Peyer's patch (tissue), 4 donors: ENCODE data around the gene KLF5. TPM values are rescaled to one million over a fixed set of nuclear protein-coding genes. Genes with fewer than 3 reads are reported as not detected.

ENCODE experiments used
- DNase-seq, 3 donors: peaks; one replicate each; pipeline ENCODE4 v3.0.0-alpha.2; 2017 to 2019
- H3K27ac ChIP-seq, 4 donors: fragments of 200-600 bp; sonication (generic); one replicate each; pipeline ENCODE4 v1.5.1; 2016 to 2019
- H3K27me3 ChIP-seq, 2 donors: fragments of 200-600 bp; sonication (generic); one replicate each; pipeline ENCODE4 v1.5.1; 2019
- H3K36me3 ChIP-seq, 3 donors: fragments of 200-600 bp; sonication (generic); one replicate each; pipeline ENCODE4 v1.5.1; 2016 to 2019
- H3K4me1 ChIP-seq, 4 donors: fragments of 200-600 bp; sonication (generic); one replicate each; pipeline ENCODE4 v1.5.1; 2016 to 2019
- H3K4me3 ChIP-seq, 4 donors: fragments of 200-600 bp; sonication (generic); 1 replicate in 3 of 4; 2 replicates in 1 of 4; pipeline ENCODE4 v1.5.1; 2016 to 2019; ENCODE audit warnings: mild to moderate bottlenecking in 1 of 4
- H3K9me3 ChIP-seq, 4 donors: fragments of 200-600 bp; sonication (generic); one replicate each; pipeline ENCODE4 v1.5.1; 2016 to 2019; ENCODE audit warnings: mild to moderate bottlenecking in 1 of 4
- POLR2A ChIP-seq, 2 donors: fragments of 450-650 bp; IDR thresholded peaks; one replicate each; pipeline ENCODE4 v1.5.1; 2017; ENCODE audit warnings: antibody characterized with exemption in 2 of 2, mild to moderate bottlenecking in 2 of 2, moderate library complexity in 2 of 2
- total RNA-seq, 4 donors: library from RNA; depleted of rRNA; stranded (reverse); fragments of >200 nt; gene quantifications; one replicate each; pipeline ENCODE4 v1.1.0, GENCODE V29; 2016
- TF ChIP-seq, protein P1 (sequence below), 6 experiments: fragments of 450-650 bp in 4 of 6; fragments of 200-600 bp in 2 of 6; sonication (generic) in 1 of 6; IDR thresholded peaks; one replicate each; pipeline ENCODE4 v1.5.1; 2017 to 2019; ENCODE audit warnings: antibody characterized with exemption in 6 of 6, mild to moderate bottlenecking in 3 of 6, moderate library complexity in 1 of 6

Gene KLF5
- total RNA-seq, 4 donors from 2014 or later: 70.1 to 250 (median 209) TPM

DNA sequence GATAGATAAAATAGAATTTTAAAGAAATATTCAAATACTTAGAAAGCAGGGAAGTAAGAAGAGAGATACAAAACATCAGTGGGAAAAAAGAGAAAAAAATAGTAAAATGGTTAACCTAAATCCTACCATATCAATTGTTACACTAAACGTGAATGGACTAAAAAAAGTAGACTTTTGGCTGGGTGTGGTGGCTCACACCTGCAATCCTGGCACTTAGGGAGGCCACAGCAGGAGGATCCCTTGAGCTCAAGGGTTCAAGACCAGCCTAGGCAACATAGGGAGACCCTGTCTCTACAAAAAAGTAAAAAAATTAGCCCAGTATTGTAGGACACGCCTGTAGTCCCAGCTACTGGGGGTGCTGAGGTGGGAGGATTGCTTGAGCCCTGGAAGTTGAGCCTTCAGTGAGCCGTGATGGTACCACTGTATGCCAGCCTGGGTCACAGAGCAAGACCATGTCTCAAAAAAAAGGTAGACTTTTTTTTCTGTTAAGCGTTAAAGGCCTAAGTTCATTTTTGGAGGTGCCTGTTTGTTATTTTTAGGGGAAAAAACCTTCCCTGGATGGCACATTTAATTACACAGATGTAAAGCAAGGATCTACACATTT is 29.6 kb downstream of the KLF5 start:
- Histone ChIP-seq H3K36me3 (no peaks in the 10 kb centered on the region), H3K27me3 (no peaks in the 10 kb centered on the region), H3K4me1 (no peaks in the 10 kb centered on the region), H3K27ac (no peak overlapping the region), H3K4me3 (no peak overlapping the region), H3K9me3 (peaks cover 0 to 8% (median 0%) of the 10 kb centered on the region in 4 donors)
- DNase-seq: no peak
- TF ChIP-seq POLR2A (IDR thresholded peaks at IDR 0.05): no peak
- TF ChIP-seq, protein P1, sequence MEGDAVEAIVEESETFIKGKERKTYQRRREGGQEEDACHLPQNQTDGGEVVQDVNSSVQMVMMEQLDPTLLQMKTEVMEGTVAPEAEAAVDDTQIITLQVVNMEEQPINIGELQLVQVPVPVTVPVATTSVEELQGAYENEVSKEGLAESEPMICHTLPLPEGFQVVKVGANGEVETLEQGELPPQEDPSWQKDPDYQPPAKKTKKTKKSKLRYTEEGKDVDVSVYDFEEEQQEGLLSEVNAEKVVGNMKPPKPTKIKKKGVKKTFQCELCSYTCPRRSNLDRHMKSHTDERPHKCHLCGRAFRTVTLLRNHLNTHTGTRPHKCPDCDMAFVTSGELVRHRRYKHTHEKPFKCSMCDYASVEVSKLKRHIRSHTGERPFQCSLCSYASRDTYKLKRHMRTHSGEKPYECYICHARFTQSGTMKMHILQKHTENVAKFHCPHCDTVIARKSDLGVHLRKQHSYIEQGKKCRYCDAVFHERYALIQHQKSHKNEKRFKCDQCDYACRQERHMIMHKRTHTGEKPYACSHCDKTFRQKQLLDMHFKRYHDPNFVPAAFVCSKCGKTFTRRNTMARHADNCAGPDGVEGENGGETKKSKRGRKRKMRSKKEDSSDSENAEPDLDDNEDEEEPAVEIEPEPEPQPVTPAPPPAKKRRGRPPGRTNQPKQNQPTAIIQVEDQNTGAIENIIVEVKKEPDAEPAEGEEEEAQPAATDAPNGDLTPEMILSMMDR (IDR thresholded peaks at IDR 0.05): no peak

DNA sequence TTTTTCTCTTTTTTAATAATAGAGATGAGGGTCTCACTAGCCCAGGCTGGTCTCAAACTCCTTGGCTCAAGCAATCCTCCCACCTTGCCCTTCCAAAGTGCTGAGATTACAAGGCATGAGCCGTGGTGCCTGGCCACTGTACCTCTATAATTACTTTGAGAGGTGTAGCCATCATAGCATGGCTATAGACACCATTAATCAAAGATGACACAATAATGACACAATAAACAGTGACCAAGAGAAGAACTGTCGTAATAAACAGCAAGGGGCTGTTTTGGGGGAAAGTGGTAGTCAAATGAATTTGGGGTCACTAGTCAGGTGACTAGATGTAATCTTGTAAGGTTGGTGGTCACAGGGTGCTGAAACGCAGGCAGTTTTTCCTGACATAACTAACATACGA is 30.4 kb downstream of the KLF5 start:
- Histone ChIP-seq H3K27ac (no peak overlapping the region), H3K27me3 (no peaks in the 10 kb centered on the region), H3K4me1 (no peaks in the 10 kb centered on the region), H3K9me3 (peaks cover 0 to 8% (median 0%) of the 10 kb centered on the region in 4 donors), H3K36me3 (no peaks in the 10 kb centered on the region), H3K4me3 (no peak overlapping the region)
- no peak for DNase-seq
- TF ChIP-seq POLR2A (IDR thresholded peaks at IDR 0.05): no peak
- TF ChIP-seq, protein P1 (IDR thresholded peaks at IDR 0.05): no peak

DNA sequence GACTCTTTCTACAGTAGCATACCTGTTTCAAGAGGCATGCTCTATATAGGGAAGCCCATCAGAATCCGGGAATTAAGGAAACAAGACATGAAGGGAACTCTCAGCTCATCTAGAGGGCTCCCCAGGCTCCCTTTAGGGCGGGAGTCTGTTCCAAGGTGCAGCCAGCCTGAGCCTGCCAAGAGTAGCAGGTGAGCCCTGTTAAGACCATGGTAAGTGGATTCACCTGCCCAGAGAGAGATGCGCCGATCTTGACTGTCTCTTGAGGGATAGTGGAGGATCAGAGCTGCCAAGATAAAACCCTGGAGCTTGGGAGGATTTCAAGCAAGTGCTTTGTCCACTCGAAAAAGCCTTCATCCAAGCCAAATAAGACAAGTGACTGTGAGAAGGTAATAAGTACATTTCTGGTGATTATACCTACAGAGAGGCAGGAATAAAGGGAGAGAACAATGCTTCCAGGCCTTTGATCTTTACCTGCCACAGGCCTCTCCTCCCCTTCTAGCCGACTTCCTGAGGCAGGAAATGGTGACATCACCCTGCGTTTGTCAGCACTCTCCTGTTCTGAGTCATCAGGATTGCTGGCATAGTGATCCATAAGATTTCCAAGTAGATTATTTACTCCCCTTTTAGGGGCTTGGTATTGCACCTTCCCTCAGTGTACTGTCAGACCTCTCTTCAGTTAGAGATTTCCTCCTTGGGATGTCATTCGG is 31.5 kb downstream of the KLF5 start:
- peak overlapping the region in 3 of 4 donors; percentile 42 to 86 (median 67) for H3K27ac ChIP-seq
- H3K4me1 ChIP-seq: no peaks in the 10 kb centered on the region
- H3K4me3 ChIP-seq: no peak overlapping the region
- no peaks in the 10 kb centered on the region for H3K27me3 ChIP-seq
- no peaks in the 10 kb centered on the region for H3K36me3 ChIP-seq
- peak in 1 of 3 donors; percentile 85 for DNase-seq
- H3K9me3 ChIP-seq: peaks cover 0 to 8% (median 0%) of the 10 kb centered on the region in 4 donors
- TF ChIP-seq POLR2A (IDR thresholded peaks at IDR 0.05): no peak
- TF ChIP-seq, protein P1 (IDR thresholded peaks at IDR 0.05): no peak

DNA sequence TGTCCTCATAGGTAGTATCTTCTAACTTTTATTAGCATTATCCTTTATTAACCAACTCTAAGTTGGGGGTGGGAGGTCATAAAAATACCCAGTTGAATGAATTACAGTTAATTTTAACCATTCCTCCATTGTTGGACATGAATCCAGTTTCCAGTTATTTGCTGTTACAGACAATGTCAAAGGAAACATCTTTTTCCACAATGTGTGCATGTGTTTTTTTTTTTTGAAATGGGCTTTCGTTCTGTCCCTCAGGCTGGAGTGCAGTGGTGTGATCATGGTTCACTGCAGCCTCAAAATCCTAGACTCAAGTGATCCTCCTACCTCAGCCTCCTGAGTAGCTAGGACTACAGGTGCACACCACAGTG is 32.0 kb downstream of the KLF5 start:
- Histone ChIP-seq H3K4me1 (no peaks in the 10 kb centered on the region), H3K4me3 (no peak overlapping the region), H3K36me3 (no peaks in the 10 kb centered on the region), H3K27me3 (no peaks in the 10 kb centered on the region), H3K9me3 (peaks cover 0 to 8% (median 0%) of the 10 kb centered on the region in 4 donors), H3K27ac (peak overlapping the region in 3 of 4 donors; percentile 42 to 86 (median 67))
- TF ChIP-seq, protein P1 (IDR thresholded peaks at IDR 0.05): no peak
- TF ChIP-seq POLR2A (IDR thresholded peaks at IDR 0.05): no peak
- no peak for DNase-seq

DNA sequence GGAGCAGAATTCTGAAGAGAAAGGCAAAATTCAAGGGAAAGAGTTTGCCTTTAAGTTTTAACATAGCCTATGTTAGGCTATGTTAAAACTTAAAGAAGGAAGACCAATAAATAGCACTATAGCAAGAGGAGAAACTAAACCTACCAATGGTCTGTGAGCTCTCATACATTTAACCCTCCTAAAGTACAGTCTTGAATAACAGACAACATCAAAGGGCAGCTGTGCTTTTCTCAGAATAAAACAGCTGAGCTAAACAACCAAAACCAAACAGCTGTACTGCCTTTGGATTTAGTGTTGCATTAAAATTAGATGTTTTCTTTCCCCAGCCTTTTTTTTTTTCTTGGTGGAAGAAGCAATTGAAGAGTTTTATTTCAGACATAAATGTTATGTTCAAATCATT is 34.0 kb downstream of the KLF5 start:
- Histone ChIP-seq H3K27ac (no peak overlapping the region), H3K27me3 (no peaks in the 10 kb centered on the region), H3K36me3 (no peaks in the 10 kb centered on the region), H3K4me1 (no peaks in the 10 kb centered on the region), H3K4me3 (no peak overlapping the region), H3K9me3 (peaks cover 0 to 8% (median 0%) of the 10 kb centered on the region in 4 donors)
- DNase-seq: no peak
- TF ChIP-seq, protein P1 (IDR thresholded peaks at IDR 0.05): no peak
- no peak for TF ChIP-seq POLR2A (IDR thresholded peaks at IDR 0.05)
